H1 (cell line): ENCODE results near the gene OPN5. TPM values are rescaled to one million over a fixed set of nuclear protein-coding genes. Genes with fewer than 3 reads are reported as not detected.

Experiments used
- CHD2 ChIP-seq: IDR thresholded peaks from 2 replicates; pipeline ENCODE4 v1.6.1; 2012; ENCODE audit warnings: low read length, improper control_type of control experiment
- CHD7 ChIP-seq: fragments of 300-600 bp; sonication (generic); IDR thresholded peaks from 2 replicates; pipeline ENCODE4 v1.7.1; 2012; ENCODE audit warnings: low read length, moderate library complexity, mild to moderate bottlenecking, inconsistent platforms; ENCODE audit not compliant: insufficient replicate concordance
- MAFK ChIP-seq: IDR thresholded peaks from 2 replicates; pipeline ENCODE4 v1.6.1; 2012; ENCODE audit warnings: low read depth, mild to moderate bottlenecking, improper control_type of control experiment, low read length
- SAP30 ChIP-seq: fragments of 300-600 bp; sonication (generic); IDR thresholded peaks from 2 replicates; pipeline ENCODE4 v1.7.1; 2012; ENCODE audit warnings: low read length, moderate library complexity, mild to moderate bottlenecking, inconsistent platforms; ENCODE audit not compliant: insufficient read depth, insufficient replicate concordance
- TAF7 ChIP-seq: optimal IDR thresholded peaks from 2 replicates; pipeline ENCODE3; 2011; ENCODE audit warnings: low read depth, mild to moderate bottlenecking, inconsistent platforms, low read length, moderate library complexity, borderline replicate concordance
- ZNF274 ChIP-seq: IDR thresholded peaks from 2 replicates; pipeline ENCODE4 v1.7.0; 2012; ENCODE audit warnings: low read length, borderline replicate concordance; ENCODE audit errors: extremely low read depth
- polyA plus RNA-seq, 7 experiments: library from polyadenylated mRNA; depleted of rRNA in 3 of 7; stranded (reverse) in 5 of 7; unstranded in 2 of 7; fragments of >200 nt in 5 of 7; fragments of 200-250 nt in 2 of 7; gene quantifications; 1 replicate in 5 of 7; 2 replicates in 1 of 7; 4 replicates in 1 of 7; pipeline versions ENCODE4 v1.2.1 to v1.2.3, GENCODE V29; 2011 to 2013; ENCODE audit warnings: missing spikeins in 2 of 7, mixed read lengths in 2 of 7
- total RNA-seq: library from RNA; stranded (reverse); fragmentation: NEBNext Ultra II Directional; extraction: Animal tissue kit (Norgen Biotek cat#: 25700); gene quantifications from 2 replicates; pipeline ENCODE4 v1.2.1, GENCODE V29; 2021

OPN5 gene
- total and polyA plus RNA-seq, 2 of the 8 experiments (the other 6 are each of a cell fraction or from before 2014, with no cell fraction given) = not detected

GRCh38 chr6:47792216-47792733, 10.4 kb downstream of the OPN5 start (continued):
- no peak for TF ChIP-seq ZNF274
- TF ChIP-seq CHD7 = no peak
- no peak for TF ChIP-seq SAP30
- no peak for TF ChIP-seq MAFK
- TF ChIP-seq CHD2 = no peak
- no peak for TF ChIP-seq TAF7
